ENCODE data around the gene KANK4. TPM values are rescaled to one million over a fixed set of nuclear protein-coding genes. Genes with fewer than 3 reads are reported as not detected.

The KANK4 gene
- total and polyA plus RNA-seq, 2 of the 8 experiments (the other 6 are each of a cell fraction or from before 2014, with no cell fraction given) = 0.22 to 0.26 TPM

DNA sequence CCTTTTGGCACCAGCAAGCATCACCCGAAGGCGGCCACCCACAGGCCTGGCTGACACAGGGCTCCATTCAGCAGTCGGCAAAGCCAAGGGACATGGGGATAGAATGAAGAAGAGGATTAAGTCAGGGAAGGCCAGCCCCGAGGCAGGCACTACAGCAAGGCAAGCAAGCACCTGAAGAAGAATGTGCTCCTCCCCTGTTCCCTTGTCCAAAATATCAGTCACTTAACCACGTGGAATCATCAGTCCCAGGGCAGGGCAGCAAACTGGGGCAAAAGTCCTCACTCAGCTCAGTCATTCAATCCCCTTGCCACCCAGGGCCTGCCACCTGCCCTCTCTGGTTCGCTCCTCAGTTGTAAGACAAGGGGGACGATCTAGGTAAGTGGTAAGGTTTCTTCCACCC, 9.3 kb downstream of the KANK4 start:
- Histone ChIP-seq H3K56ac (replicated peaks; ENCODE audit: insufficient read length, low read depth, low read length) (no peak overlapping the region), H3K79me1 (ENCODE audit: low read depth, low read length) (no peaks in the 10 kb centered on the region), H3K4me2 (ENCODE audit: insufficient read depth in 1 of 2, low read depth in 2 of 2, low read length in 2 of 2) (no peak overlapping the region), H2BK5ac (ENCODE audit: low read depth, low read length) (no peak overlapping the region), H4K8ac (ENCODE audit: extremely low read depth, insufficient read depth, low read length) (no peak overlapping the region), H3K27me3 (replicated peaks in 1 of 4; ENCODE audit: control insufficient read depth in 3 of 4, extremely low read depth in 1 of 4, insufficient read depth in 3 of 4, low read length in 3 of 4) (no peaks in the 10 kb centered on the region), H3K79me2 (ENCODE audit: control insufficient read depth in 1 of 2, insufficient read depth in 2 of 2, low read length in 2 of 2) (no peaks in the 10 kb centered on the region), H3K23ac (ENCODE audit: insufficient read length) (no peak overlapping the region), H3K18ac (ENCODE audit: extremely low read depth, low read length) (no peak overlapping the region), H3K23me2 (ENCODE audit: low read depth, low read length) (no peaks in the 10 kb centered on the region), H3K4me3 (ENCODE audit: extremely low read depth in 1 of 4, insufficient read depth in 2 of 4, low read depth in 3 of 4, low read length in 4 of 4) (no peak overlapping the region), H4K20me1 (replicated peaks in 1 of 2; ENCODE audit: control insufficient read depth in 1 of 2, insufficient read depth in 2 of 2, low read length in 2 of 2) (no peaks in the 10 kb centered on the region), H3K14ac (ENCODE audit: insufficient read length) (no peak overlapping the region), H3K4me1 (replicated peaks in 1 of 4; ENCODE audit: control insufficient read depth in 3 of 4, insufficient read depth in 4 of 4, low read length in 3 of 4) (no peaks in the 10 kb centered on the region; a peak in 1 of 7 replicates), H2AK5ac (ENCODE audit: low read depth, low read length) (no peak overlapping the region), H2BK120ac (replicated peaks; ENCODE audit: low read depth, low read length) (no peak overlapping the region), H3K4ac (replicated peaks; ENCODE audit: insufficient read length, low read depth, low read length) (no peak overlapping the region), H3K9me3 (ENCODE audit: insufficient read depth in 2 of 2, low read depth in 1 of 2, low read length in 1 of 2) (no peaks in the 10 kb centered on the region), H3K27ac (ENCODE audit: low read depth, low read length) (no peak overlapping the region), H4K91ac (replicated peaks; ENCODE audit: insufficient read length, low read length) (no peak overlapping the region), H2BK15ac (ENCODE audit: low read length) (no peak overlapping the region; the same call in 1 of the 2 replicates), H3K9ac (replicated peaks in 1 of 4; ENCODE audit: extremely low read depth in 1 of 4, low read depth in 3 of 4, low read length in 3 of 4) (no peak overlapping the region), H2AFZ (ENCODE audit: low read length) (no peak overlapping the region), H2BK20ac (ENCODE audit: low read length) (no peak overlapping the region), H2BK12ac (ENCODE audit: low read depth, low read length) (no peak overlapping the region), H3K36me3 (ENCODE audit: control insufficient read depth in 2 of 4, insufficient read depth in 4 of 4, low read length in 3 of 4) (no peaks in the 10 kb centered on the region), H4K5ac (ENCODE audit: insufficient read length, low read depth, low read length) (no peak overlapping the region)
- ChIA-PET POLR2A (ENCODE audit: partially characterized antibody) (interaction anchor here (0.9 to 1.8 kb wide), 3 partner anchors 101 to 112 kb away, joined by 3 to 6 read pairs (median 3); no protein-coding TSS in a partner anchor), CTCF (ENCODE audit: partially characterized antibody) (interaction anchor here (0.6 to 3.4 kb wide), 8 partner anchors 16 to 135 kb away, joined by 3 to 9 read pairs (median 4); no protein-coding TSS in a partner anchor)
- DNase-seq (ENCODE audit: low read depth in 1 of 2, low spot score in 2 of 2) = no peak
- no peak for FAIRE-seq
- 88% methylated on average over 7 of the region's 7 CpGs; no CpG with 5 or more reads in 1 of the 2 experiments for WGBS, 2 experiments (ENCODE audit: extremely low coverage in 1 of 2, insufficient coverage in 1 of 2, insufficient read length in 1 of 2, insufficient replicate concordance in 2 of 2, low coverage in 1 of 2, low lambda C conversion rate in 2 of 2, missing lambda C conversion rate in 1 of 2)
- no peak for TF ChIP-seq PHF8 (conservative IDR thresholded peaks at IDR 0.05; ENCODE audit: low read depth, low read length)
- no peak for TF ChIP-seq JUND (IDR thresholded peaks at IDR 0.05; ENCODE audit: low read length)
- no peak for TF ChIP-seq ASH2L (IDR thresholded peaks at IDR 0.05; ENCODE audit: low read length)
- TF ChIP-seq TAF1 (IDR thresholded peaks at IDR 0.05; ENCODE audit: low read depth, low read length) = no peak
- no peak for TF ChIP-seq TEAD4 (IDR thresholded peaks at IDR 0.05; ENCODE audit: low read depth, low read length)
- TF ChIP-seq SIRT6 (IDR thresholded peaks at IDR 0.05; ENCODE audit: low read length) = no peak

All from H1 (cell line).